NT2/D1 (cell line): ENCODE results near the gene TBC1D17.

ENCODE experiments used
- SUZ12 ChIP-seq: IDR thresholded peaks from 2 replicates; pipeline ENCODE4 v1.6.1; 2011; ENCODE audit not compliant: insufficient read length, insufficient read depth; ENCODE audit errors: extremely low read depth
- YY1 ChIP-seq: IDR thresholded peaks from 2 replicates; pipeline ENCODE4 v1.6.1; 2011; ENCODE audit not compliant: insufficient read length, insufficient read depth

- TF ChIP-seq YY1 (no peak), SUZ12 (no peak)
Observed at GRCh38 chr19:49851456-49852259, 25.8 kb upstream of the TBC1D17 start.
